Stimulated activated CD4-positive, alpha-beta T cell treated with anti-CD3 and anti-CD28 coated beads, TNF-alpha, amount 100 ng/mL, for 48 hours (primary cell): ENCODE data around the gene ZDHHC11.
"Not testable (repeated sequence)": the region's sequence is repeated elsewhere in the genome, so short reads cannot be mapped to it uniquely, and the experiment has no call there.

Experiments used
- DNase-seq, 3 donors: peaks; one replicate each; pipeline ENCODE4 v3.0.0-alpha.2; 2020; ENCODE audit warnings: low read depth in 3 of 3

The ZDHHC11 gene

GRCh38 chr5:858726-859125 is 7.9 kb upstream of the ZDHHC11 start:
- no peak for DNase-seq

GRCh38 chr5:856531-857425 is 6.0 kb upstream of the ZDHHC11 start:
- no peak for DNase-seq

DNA sequence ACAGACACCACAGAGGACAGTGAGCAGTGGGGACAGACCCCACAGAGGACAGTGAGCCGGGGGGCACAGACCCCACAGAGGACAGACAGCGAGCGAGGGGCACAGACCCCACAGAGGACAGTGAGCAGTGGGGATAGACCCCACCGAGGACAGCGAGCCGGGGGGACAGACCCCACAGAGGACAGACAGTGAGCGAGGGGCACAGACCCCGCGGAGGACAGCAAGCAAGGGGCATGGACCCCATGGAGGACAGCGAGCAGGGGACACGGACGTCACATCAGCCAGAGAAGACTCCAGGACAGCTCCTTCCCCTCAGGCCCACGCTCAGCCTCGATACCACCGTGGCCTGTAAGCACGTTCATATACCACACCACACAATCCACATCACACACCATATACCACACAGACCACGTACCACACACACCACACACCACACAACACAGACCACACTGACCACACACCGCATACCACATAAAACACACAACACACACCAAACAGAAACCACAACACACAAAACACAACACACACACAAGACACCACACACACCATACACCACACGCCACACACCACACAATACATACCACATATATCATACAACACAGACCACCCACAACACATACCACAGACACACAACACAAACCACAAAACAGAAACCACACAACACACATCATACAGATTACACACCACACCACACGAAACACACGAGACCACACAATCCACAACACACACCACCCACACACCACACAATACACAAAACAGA is 5.2 kb upstream of the ZDHHC11 start:
- DNase-seq, result no peak

- DNase-seq, result no peak
Measured at GRCh38 chr5:854966-855743, 4.4 kb upstream of the ZDHHC11 start.

GRCh38 chr5:854217-854616 is 3.4 kb upstream of the ZDHHC11 start:
- no peak for DNase-seq

DNA sequence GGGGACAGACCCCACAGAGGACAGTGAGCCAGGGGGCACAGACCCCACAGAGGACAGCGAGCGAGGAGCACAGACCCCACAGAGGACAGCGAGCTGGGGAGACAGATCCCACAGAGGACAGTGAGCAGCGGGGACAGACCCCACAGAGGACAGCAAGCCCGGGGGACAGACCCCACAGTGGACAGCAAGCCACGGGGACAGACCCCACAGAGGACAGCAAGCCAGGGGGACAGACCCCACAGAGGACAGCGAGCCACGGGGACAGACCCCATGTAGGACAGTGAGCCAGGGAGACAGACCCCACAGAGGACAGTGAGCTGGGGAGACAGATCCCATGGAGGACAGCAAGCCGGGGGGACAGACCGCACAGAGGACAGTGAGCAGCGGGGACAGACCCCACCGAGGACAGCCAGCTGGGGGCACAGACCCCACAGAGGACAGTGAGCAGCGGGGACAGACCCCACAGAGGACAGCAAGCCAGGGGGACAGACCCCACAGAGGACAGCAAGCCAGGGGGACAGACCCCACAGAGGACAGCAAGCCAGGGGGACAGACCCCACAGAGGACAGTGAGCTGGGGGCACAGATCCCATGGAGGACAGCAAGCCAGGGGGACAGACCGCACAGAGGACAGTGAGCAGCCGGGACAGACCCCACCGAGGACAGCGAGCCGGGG is 2.8 kb upstream of the ZDHHC11 start:
- not testable (repeated sequence) for DNase-seq

DNA sequence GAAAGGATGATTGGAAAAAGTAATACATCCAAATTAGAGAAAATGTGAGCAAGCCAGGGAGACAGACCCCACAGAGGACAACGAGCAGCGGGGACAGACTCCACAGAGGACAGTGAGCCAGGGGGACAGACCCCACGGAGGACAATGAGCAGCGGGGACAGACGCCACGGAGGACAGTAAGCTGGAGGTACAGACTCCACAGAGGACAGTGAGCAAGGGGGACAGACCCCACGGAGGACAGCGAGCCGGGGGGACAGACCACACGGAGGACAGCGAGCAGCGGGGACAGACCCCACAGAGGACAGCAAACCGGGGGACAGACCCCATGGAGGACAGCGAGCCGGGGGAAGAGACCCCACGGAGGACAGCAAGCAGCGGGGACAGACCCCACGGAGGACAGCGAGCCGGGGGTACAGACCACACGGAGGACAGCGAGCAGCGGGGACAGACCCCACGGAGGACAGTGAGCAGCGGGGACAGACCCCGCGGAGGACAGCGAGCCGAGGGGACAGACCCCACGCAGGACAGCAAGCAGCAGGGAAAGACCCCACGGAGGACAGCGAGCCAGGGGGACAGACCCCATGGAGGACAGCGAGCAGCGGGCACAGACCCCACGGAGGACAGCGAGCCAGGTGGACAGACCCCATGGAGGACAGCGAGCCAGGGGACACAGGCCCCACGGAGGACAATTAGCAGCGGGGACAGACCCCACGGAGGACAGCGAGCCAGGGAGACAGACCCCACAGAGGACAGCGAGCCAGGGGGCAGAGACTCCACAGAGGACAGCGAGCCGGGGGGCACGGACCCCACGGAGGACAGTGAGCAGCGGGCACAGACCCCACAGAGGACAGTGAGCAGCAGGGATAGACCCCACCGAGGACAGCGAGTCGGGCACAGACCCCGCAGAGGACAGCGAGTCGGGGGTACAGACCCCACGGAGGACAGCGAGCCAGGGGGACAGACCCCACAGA is 1.9 kb upstream of the ZDHHC11 start:
- no peak for DNase-seq

DNA sequence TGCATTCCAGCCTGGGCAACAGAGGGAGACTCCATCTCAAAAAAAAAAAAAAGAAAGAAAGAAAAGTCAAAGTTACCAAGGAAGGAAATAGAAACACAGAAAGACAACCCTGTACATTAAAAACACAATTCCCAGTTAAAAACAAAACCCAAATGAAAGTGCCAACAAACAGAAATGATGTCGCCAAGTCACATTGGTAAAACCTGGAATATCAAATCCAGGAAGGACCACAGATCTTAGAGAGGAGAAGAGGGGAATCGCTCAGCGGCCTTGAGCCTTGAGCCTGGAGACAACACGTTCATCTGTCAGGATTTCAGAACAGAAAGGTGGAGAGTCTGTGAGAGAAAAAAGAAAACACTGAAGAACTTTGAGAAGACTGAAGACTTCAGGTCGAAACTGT is 1.2 kb upstream of the ZDHHC11 start:
- no peak for DNase-seq

GRCh38 chr5:851553-851952 is 767 bp upstream of the ZDHHC11 start:
- DNase-seq, result no peak

- no peak for DNase-seq
Measured at GRCh38 chr5:851076-851475, 290 bp upstream of the ZDHHC11 start.

DNA sequence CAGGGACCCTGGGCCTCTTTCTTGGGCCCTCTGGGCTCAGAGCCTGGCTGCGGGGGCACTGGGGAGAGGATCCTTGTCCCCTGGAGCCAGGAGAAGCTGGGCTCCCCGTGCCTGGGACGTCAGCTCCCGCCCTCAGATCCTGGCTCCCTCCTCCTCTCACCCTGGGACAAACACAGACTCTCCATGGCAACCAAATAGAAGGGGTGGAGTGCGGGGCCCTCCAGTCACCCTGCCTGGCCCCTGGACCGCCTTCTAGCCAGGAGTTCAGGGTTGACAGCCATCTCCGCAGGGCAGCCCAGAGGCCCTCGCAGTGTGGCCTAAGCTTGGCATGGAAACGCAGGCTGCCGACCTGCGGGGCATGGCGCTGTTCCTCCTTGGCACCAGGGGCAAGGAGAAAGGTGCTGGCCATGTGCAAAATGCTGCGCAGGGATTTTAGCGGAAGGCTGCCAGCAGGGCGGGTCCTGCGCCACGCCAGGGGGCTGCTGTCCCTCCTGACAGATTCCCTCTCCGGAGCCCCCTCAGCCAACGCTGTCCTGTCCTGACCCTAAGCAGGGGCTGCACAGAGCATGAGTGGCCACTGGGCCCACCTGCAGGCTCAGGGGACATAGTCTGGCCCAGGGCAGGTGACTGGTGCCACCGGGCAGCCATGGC is 1.0 kb downstream of the ZDHHC11 start:
- DNase-seq, result no peak

GRCh38 chr5:848671-849111 is 2.1 kb downstream of the ZDHHC11 start:
- DNase-seq, result no peak

- not testable (repeated sequence) for DNase-seq
Measured at GRCh38 chr5:847736-848135, 3.0 kb downstream of the ZDHHC11 start.

- not testable (repeated sequence) for DNase-seq
Measured at GRCh38 chr5:847212-847611, 3.6 kb downstream of the ZDHHC11 start.

DNA sequence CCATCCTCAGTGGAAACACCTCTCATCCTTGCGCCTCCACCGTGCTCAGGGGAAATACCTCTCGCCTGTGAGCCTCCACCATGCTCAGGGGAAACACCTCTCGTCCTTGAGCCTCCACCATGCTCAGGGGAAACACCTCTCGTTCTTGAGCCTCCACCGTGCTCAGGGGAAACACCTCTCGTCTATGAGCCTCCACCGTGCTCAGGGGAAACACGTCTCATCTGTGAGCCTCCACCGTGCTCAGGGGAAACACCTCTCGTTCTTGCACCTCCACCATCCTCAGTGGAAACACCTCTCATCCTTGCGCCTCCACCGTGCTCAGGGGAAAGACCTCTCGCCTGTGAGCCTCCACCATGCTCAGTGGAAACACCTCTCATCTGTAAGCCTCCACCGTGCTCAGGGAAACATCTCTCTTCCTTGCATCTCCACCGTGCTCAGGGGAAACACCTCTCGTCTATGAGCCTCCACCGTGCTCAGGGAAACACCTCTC is 4.1 kb downstream of the ZDHHC11 start:
- DNase-seq, result peak in 1 of 3 donors; percentile 32

- not testable (repeated sequence) for DNase-seq
Measured at GRCh38 chr5:845676-846601, 4.8 kb downstream of the ZDHHC11 start.

DNA sequence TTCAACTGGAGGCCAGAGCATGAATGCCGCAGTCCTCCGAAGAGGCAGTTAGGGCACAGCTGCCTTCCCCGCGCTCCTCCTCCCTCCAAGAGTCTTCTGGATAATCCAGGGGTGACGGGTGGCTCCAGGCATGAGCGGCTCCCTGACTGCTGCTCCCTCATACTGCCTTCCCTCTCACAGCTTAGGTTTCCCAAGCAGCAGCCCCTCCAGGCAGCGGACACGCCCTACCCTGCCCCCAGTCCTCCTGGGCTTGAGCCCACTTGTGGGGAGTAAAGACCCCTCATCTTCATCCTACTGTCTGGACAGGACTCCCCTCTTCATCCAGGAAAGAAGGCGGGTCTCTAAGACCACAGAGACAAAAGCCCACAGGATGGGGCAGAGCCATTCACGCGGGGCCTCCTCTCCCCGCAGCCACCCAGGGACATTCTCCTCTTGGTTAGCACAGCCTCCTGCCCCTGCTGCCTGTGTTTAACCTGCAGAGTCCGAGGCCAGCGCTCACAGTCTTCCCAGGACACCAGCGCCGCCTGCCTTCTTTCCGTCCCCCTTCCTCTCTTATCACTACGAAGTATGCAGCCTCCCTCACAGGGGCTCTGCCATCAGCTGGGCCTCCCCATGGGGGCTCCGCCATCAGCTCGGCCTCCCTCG is 5.6 kb downstream of the ZDHHC11 start:
- DNase-seq, result not testable (repeated sequence)

GRCh38 chr5:844426-844825 is 6.4 kb downstream of the ZDHHC11 start:
- not testable (repeated sequence) for DNase-seq
